ENCODE data around the gene BEND7.
"Not testable (repeated sequence)": the region's sequence is repeated elsewhere in the genome, so short reads cannot be mapped to it uniquely, and the experiment has no call there.

BEND7 gene

DNA sequence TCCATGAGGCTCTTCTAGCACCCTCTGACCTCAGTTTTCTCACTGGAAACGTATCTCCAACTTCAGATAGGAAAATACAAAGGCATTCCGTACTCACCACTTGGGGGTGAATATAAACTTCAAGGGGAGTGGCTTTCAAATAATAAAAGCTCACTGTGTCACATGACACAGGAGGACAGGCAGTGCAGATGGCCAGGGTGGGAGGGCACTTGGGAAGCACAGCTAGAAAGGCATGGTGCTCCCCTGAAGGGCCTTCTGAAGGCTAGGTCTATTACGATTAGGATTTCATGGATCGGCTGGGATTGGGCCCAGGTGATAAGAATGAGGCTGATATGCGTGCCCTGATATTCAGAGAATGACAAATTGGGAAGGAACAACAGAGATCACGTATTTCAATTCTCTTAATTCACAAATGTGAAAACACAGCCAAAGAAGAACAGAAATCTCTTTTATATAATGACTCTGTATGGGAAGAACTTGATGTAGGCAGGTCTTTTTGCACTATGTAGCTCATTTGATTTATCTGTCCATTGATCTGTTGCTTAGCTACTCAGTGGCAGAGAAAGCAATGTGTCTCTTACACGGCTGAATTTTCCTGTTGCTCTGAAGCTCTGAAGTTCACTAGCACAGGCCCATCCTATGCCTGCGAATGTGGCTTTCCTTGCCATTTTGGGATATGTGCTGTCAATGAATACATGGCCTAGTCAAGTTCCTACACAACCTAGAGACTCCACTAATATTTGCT lies 83.0 kb downstream of the BEND7 start:
- 98 to 100% methylated on average over 1 to 5 of the region's 8 CpGs for WGBS, 2 experiments (ENCODE audit: insufficient coverage in 2 of 2)
- H3K36me3 ChIP-seq (ENCODE audit: control insufficient read depth, insufficient read depth, low read length): peaks cover 6% of the 10 kb centered on the region
- H3K4me3 ChIP-seq (ENCODE audit: extremely low read depth, insufficient read depth, low read length, poor library complexity, severe bottlenecking): no peak overlapping the region
- no peaks in the 10 kb centered on the region for H3K9me3 ChIP-seq (ENCODE audit: control insufficient read depth, low read length)
- H3K4me1 ChIP-seq (ENCODE audit: control insufficient read depth, insufficient read depth, low read length, poor library complexity, severe bottlenecking): no peaks in the 10 kb centered on the region
- H3K27ac ChIP-seq (ENCODE audit: low read depth, low read length, severe bottlenecking): no peak overlapping the region

DNA sequence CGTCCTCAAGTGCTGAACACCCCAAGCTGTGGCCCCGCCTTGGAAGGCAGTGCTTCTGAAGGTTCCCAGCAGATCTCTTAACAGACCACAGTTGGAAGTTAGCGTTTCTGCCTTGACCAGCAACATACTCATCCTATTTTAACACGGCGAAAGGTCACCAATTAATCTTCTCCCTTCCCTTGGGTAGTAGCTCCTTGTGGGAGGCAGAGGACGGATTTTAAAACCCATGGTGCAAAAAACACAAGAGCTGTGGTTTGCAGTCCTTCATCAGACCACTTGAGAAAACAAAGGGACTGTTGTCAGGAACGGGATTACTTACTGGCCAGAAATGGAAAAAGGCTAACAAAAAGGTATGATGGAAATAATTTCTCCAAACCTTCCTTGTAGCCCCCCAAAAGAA lies 87.3 kb downstream of the BEND7 start:
- Histone ChIP-seq H3K36me3 (ENCODE audit: control insufficient read depth, insufficient read depth, low read length) (peaks cover 3% of the 10 kb centered on the region), H3K4me3 (ENCODE audit: extremely low read depth, insufficient read depth, low read length, poor library complexity, severe bottlenecking) (no peak overlapping the region), H3K27ac (ENCODE audit: low read depth, low read length, severe bottlenecking) (no peak overlapping the region), H3K4me1 (ENCODE audit: control insufficient read depth, insufficient read depth, low read length, poor library complexity, severe bottlenecking) (no peaks in the 10 kb centered on the region), H3K9me3 (ENCODE audit: control insufficient read depth, low read length) (no peaks in the 10 kb centered on the region)
- 85 to 88% methylated on average over 2 to 4 of the region's 7 CpGs for WGBS, 2 experiments (ENCODE audit: insufficient coverage in 2 of 2)

DNA sequence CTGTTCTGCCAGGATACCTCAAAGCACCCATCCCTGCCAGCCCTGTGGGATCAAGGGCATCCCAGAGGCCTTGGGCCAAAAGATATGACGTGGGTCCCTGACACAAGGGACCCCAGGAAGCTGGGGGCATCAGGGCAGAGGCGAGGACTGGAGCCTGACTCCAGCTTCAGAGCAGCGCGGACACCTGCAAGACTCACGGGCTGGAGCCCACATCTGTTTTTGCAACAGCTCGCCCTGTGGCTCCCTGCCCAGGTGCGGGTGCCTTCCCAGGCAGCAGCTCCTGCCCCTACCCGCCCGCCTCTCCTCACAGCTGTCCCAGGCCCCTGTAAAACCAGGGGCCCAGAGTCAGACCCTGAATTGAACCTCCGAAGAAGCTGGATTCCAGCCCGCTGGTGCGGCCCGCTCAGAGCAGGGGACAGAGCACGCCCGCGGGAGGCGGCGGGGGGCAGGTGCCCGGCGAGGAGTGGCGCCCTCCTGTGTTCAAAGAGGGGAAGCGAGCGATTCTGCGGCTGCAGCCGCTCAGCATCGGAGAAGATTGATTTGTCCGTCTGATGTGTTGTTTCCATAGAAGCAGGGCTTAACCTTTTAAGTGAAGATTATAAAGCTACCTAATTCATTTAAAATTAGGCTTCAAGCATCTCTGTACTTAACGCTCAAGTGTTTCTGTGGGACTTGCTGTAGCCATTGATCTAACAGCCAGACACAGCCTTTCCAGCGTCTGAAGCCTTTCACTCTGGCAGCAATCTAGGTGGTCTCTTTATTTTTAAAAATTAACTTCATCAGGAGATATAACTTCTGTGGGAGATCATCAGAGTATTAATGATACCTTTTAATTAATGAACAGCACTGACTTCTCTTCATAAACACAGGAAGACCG lies 88.4 kb downstream of the BEND7 start:
- Histone ChIP-seq H3K4me3 (ENCODE audit: extremely low read depth, insufficient read depth, low read length, poor library complexity, severe bottlenecking) (peak overlapping the region; percentile 18), H3K36me3 (ENCODE audit: control insufficient read depth, insufficient read depth, low read length) (no peaks in the 10 kb centered on the region), H3K4me1 (ENCODE audit: control insufficient read depth, insufficient read depth, low read length, poor library complexity, severe bottlenecking) (no peaks in the 10 kb centered on the region), H3K9me3 (ENCODE audit: control insufficient read depth, low read length) (no peaks in the 10 kb centered on the region), H3K27ac (ENCODE audit: low read depth, low read length, severe bottlenecking) (no peak overlapping the region)
- 8 to 14% methylated on average over 19 to 27 of the region's 30 CpGs for WGBS, 2 experiments (ENCODE audit: insufficient coverage in 2 of 2)

DNA sequence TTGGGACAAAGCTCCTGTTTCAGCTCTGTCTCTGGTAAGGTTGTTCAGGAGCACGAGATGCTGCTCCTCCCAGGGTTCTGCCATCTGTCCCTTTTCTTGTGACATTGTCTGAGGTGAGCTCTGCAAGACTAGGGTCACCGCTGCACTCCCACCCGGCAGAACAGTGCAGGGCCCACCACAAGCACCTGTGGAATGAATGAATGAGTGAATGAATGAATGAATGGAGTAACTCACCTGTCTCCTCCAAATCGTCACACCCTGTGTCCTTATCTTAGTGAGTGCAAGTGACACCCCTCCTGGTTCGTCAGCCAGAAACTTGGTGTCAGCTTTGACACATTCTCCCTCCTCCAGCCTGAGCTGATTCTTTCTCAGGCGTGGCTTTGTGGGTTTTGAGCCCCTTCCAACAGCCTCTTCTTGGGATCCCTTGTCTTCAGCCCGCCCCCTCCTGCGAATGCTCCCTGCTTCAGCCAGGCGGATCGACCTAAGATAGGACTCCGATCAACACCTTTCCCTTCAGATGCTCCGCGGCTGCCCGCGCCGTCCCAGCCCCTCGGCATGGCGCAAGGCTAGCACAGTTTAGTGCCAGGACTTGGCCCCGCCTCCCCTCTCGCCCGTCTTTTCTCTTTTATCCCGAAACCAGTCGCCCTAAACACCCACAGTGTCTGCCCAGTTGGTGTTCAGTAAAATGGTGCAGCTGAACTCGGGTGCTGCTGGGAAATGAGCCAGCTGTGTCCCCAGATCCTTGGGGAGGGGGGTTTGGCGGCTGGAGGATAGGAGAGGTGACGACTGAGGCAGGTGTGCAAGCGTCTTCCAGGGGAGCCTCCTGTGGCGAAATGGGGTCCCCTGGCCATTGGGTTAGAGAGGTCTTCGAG lies 89.3 kb downstream of the BEND7 start:
- Histone ChIP-seq H3K4me3 (ENCODE audit: extremely low read depth, insufficient read depth, low read length, poor library complexity, severe bottlenecking) (peak overlapping the region; percentile 18), H3K36me3 (ENCODE audit: control insufficient read depth, insufficient read depth, low read length) (no peaks in the 10 kb centered on the region), H3K27ac (ENCODE audit: low read depth, low read length, severe bottlenecking) (no peak overlapping the region), H3K9me3 (ENCODE audit: control insufficient read depth, low read length) (no peaks in the 10 kb centered on the region), H3K4me1 (ENCODE audit: control insufficient read depth, insufficient read depth, low read length, poor library complexity, severe bottlenecking) (no peaks in the 10 kb centered on the region)
- WGBS, 2 experiments (ENCODE audit: insufficient coverage in 2 of 2): 38 to 49% methylated on average over 23 to 25 of the region's 29 CpGs

DNA sequence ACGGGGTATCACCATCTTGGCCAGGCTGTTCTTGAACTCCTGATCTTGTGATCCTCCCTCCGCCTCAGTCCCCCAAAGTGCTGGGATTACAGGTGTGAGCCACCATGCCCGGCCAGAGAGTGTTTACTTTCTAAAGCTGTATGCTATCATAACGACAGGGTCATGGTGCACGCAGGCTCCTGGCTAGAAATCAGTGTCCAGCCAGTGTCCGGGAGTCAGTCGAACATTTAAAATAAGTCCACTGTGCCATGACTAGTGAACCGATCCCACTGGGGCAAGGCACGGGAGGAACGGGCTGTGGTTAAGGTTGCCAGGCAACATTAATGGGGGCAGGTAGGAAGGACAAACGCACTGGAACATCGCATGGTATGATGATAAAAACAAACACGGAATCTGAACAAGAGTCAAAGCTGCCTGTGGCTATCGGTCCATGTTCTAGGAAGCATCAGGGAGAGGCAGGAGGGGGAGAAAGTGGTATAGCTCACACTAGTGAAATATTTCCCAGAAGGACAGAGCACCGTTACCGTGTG lies 91.7 kb downstream of the BEND7 start:
- H3K4me3 ChIP-seq (ENCODE audit: extremely low read depth, insufficient read depth, low read length, poor library complexity, severe bottlenecking): no peak overlapping the region
- WGBS, 2 experiments (ENCODE audit: insufficient coverage in 2 of 2): 93 to 95% methylated on average over 14 to 16 of the region's 16 CpGs
- H3K27ac ChIP-seq (ENCODE audit: low read depth, low read length, severe bottlenecking): no peak overlapping the region
- no peaks in the 10 kb centered on the region for H3K36me3 ChIP-seq (ENCODE audit: control insufficient read depth, insufficient read depth, low read length)
- no peaks in the 10 kb centered on the region for H3K4me1 ChIP-seq (ENCODE audit: control insufficient read depth, insufficient read depth, low read length, poor library complexity, severe bottlenecking)
- H3K9me3 ChIP-seq (ENCODE audit: control insufficient read depth, low read length): no peaks in the 10 kb centered on the region

DNA sequence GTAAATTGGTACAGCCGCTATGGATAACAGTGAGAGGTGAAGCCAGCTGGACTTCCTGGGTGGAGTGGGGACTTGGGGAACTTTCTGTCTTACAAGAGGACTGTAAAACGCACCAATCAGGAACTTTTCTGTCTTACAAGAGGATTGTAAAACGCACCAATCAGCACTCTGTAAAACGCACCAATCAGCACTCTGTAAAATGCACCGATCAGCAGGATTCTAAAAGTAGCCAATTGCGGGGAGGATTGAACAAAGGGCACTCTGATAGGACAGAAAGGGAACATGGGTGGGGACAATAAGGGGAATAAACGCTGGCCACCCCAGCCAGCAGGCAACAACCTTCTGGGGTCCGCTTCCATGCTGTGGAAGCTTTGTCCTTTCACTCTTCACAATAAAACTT lies 100.9 kb downstream of the BEND7 start:
- not testable (repeated sequence) for H3K27ac ChIP-seq (ENCODE audit: low read depth, low read length, severe bottlenecking); H3K4me3 ChIP-seq (ENCODE audit: extremely low read depth, insufficient read depth, low read length, poor library complexity, severe bottlenecking); H3K4me1 ChIP-seq (ENCODE audit: control insufficient read depth, insufficient read depth, low read length, poor library complexity, severe bottlenecking); H3K36me3 ChIP-seq (ENCODE audit: control insufficient read depth, insufficient read depth, low read length); H3K9me3 ChIP-seq (ENCODE audit: control insufficient read depth, low read length)
- WGBS, 2 experiments (ENCODE audit: insufficient coverage in 2 of 2): 87 to 98% methylated on average over 7 to 8 of the region's 8 CpGs

DNA sequence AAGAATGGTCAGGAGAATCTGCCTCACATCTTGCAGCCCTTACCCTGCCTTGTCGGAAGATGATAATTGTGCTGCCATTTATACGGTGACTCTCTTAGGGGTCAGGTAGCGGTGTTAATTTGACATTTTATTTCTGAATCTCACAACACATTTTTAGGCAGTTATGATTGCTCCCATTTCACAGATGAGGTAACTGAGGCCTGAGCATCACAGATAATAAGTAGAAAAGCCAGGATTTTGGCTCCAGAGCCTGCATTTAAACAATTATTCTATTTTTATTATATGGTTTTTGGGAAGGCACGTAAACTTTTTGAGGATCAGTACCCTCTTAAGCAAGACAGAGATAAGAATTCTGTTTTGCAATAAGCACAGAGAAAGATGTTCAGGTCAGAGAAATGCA lies 103.4 kb downstream of the BEND7 start:
- no peaks in the 10 kb centered on the region for H3K9me3 ChIP-seq (ENCODE audit: control insufficient read depth, low read length)
- no peaks in the 10 kb centered on the region for H3K36me3 ChIP-seq (ENCODE audit: control insufficient read depth, insufficient read depth, low read length)
- H3K4me1 ChIP-seq (ENCODE audit: control insufficient read depth, insufficient read depth, low read length, poor library complexity, severe bottlenecking): no peaks in the 10 kb centered on the region
- 81% methylated on average over 2 of the region's 4 CpGs; no CpG with 5 or more reads in 1 of the 2 experiments for WGBS, 2 experiments (ENCODE audit: insufficient coverage in 2 of 2)
- no peak overlapping the region for H3K27ac ChIP-seq (ENCODE audit: low read depth, low read length, severe bottlenecking)
- no peak overlapping the region for H3K4me3 ChIP-seq (ENCODE audit: extremely low read depth, insufficient read depth, low read length, poor library complexity, severe bottlenecking)

DNA sequence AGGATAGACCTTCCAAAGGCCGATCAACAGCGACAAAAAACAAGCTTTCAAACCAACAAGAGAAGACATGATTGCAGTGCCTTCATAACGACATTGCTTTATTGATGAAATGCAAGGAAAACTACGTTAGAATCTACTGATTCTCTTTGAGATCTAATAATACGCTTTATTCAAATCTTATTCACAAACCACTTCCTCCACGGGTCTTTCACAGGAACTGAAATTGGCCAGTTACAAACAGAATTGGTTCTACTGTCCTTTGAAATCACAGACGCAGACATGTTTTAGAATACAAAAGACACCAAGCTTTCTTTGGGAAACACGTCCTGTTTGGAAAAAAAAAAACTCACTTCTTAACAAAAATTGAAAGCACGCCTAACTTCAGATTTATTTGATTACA lies 106.0 kb downstream of the BEND7 start:
- WGBS, 2 experiments (ENCODE audit: insufficient coverage in 2 of 2): 85 to 89% methylated on average over 7 to 8 of the region's 9 CpGs

DNA sequence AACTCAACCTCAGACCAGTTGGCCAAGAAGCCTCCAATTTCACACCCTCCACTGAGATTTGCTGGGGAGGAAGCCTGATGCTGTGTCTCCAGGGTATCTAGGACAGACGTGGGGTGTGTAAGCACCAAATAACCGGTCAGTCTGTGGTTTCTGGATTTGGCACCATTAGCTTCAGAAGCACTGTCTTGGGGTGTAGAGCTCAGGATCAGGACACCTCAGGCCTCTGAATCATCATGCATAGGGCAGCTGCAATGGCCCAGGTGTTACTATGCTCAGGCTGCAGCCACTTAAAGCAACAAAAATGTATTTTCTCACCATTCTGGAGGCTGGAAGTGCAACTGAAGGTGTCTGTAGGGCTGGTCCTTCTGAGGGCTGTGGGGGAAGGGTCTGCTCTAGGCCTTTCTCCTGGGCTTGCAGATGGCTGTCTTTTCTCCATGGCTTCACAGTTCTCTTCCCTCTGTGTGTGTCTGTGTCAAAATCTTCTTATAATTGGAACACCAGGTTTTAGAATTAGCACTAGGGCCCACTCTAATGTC lies 107.4 kb downstream of the BEND7 start:
- no peaks in the 10 kb centered on the region for H3K9me3 ChIP-seq (ENCODE audit: control insufficient read depth, low read length)
- H3K4me1 ChIP-seq (ENCODE audit: control insufficient read depth, insufficient read depth, low read length, poor library complexity, severe bottlenecking): no peaks in the 10 kb centered on the region
- no peaks in the 10 kb centered on the region for H3K36me3 ChIP-seq (ENCODE audit: control insufficient read depth, insufficient read depth, low read length)
- H3K27ac ChIP-seq (ENCODE audit: low read depth, low read length, severe bottlenecking): no peak overlapping the region
- no peak overlapping the region for H3K4me3 ChIP-seq (ENCODE audit: extremely low read depth, insufficient read depth, low read length, poor library complexity, severe bottlenecking)
- 67 to 91% methylated on average over 2 of the region's 2 CpGs for WGBS, 2 experiments (ENCODE audit: insufficient coverage in 2 of 2)

More for the DNA sequence above, 106.0 kb downstream of the BEND7 start:
- Histone ChIP-seq H3K4me1 (ENCODE audit: control insufficient read depth, insufficient read depth, low read length, poor library complexity, severe bottlenecking) (no peaks in the 10 kb centered on the region), H3K4me3 (ENCODE audit: extremely low read depth, insufficient read depth, low read length, poor library complexity, severe bottlenecking) (no peak overlapping the region), H3K9me3 (ENCODE audit: control insufficient read depth, low read length) (no peaks in the 10 kb centered on the region), H3K36me3 (ENCODE audit: control insufficient read depth, insufficient read depth, low read length) (no peaks in the 10 kb centered on the region), H3K27ac (ENCODE audit: low read depth, low read length, severe bottlenecking) (no peak overlapping the region)

All from mesodermal cell (in vitro differentiated cells).